ENCODE data around the gene KRTAP17-1. TPM values are rescaled to one million over a fixed set of nuclear protein-coding genes. Genes with fewer than 3 reads are reported as not detected.
A peak's percentile ranks its signal among the peaks of the same experiment; 100 is the strongest.

The KRTAP17-1 gene
- total RNA-seq, 1 donor from 2014 or later = not detected

- H3K27ac Mint-ChIP-seq (ENCODE audit: unreplicated experiment) = no peak overlapping the region
- no peaks in the 10 kb centered on the region for H3K27me3 Mint-ChIP-seq (ENCODE audit: low read depth)
- H3K9me3 Mint-ChIP-seq = no peaks in the 10 kb centered on the region
- no peak for DNase-seq (ENCODE audit: low read depth, low spot score)
- no peak for TF ChIP-seq CTCF (conservative IDR thresholded peaks at IDR 0.05)
- H3K36me3 Mint-ChIP-seq (ENCODE audit: low read depth) = no peaks in the 10 kb centered on the region
- no peak overlapping the region for H3K4me3 Mint-ChIP-seq
- H3K4me1 Mint-ChIP-seq = no peaks in the 10 kb centered on the region
Measured at GRCh38 chr17:41334385-41335305, 19.1 kb upstream of the KRTAP17-1 start.

- no peak for DNase-seq (ENCODE audit: low read depth, low spot score)
- Mint-ChIP-seq H3K9me3 (no peaks in the 10 kb centered on the region), H3K27me3 (ENCODE audit: low read depth) (no peaks in the 10 kb centered on the region), H3K27ac (ENCODE audit: unreplicated experiment) (no peak overlapping the region), H3K4me1 (no peaks in the 10 kb centered on the region), H3K4me3 (no peak overlapping the region), H3K36me3 (ENCODE audit: low read depth) (no peaks in the 10 kb centered on the region)
- no peak for TF ChIP-seq CTCF (conservative IDR thresholded peaks at IDR 0.05)
Measured at GRCh38 chr17:41333836-41334235, 18.3 kb upstream of the KRTAP17-1 start.

- Mint-ChIP-seq H3K4me1 (no peaks in the 10 kb centered on the region), H3K27me3 (ENCODE audit: low read depth) (no peaks in the 10 kb centered on the region), H3K9me3 (no peaks in the 10 kb centered on the region), H3K4me3 (no peak overlapping the region), H3K27ac (ENCODE audit: unreplicated experiment) (no peak overlapping the region), H3K36me3 (ENCODE audit: low read depth) (no peaks in the 10 kb centered on the region)
- no peak for TF ChIP-seq CTCF (conservative IDR thresholded peaks at IDR 0.05)
- DNase-seq (ENCODE audit: low read depth, low spot score) = no peak
Measured at GRCh38 chr17:41333098-41333497, 17.6 kb upstream of the KRTAP17-1 start.

GRCh38 chr17:41332239-41332638, 16.7 kb upstream of the KRTAP17-1 start:
- no peaks in the 10 kb centered on the region for H3K27me3 Mint-ChIP-seq (ENCODE audit: low read depth)
- DNase-seq (ENCODE audit: low read depth, low spot score) = no peak
- no peaks in the 10 kb centered on the region for H3K36me3 Mint-ChIP-seq (ENCODE audit: low read depth)
- H3K9me3 Mint-ChIP-seq = no peaks in the 10 kb centered on the region
- no peaks in the 10 kb centered on the region for H3K4me1 Mint-ChIP-seq
- no peak overlapping the region for H3K4me3 Mint-ChIP-seq
- peak overlapping the region; percentile 67 for H3K27ac Mint-ChIP-seq (ENCODE audit: unreplicated experiment)
- TF ChIP-seq CTCF (conservative IDR thresholded peaks at IDR 0.05) = no peak

GRCh38 chr17:41331606-41332005, 16.1 kb upstream of the KRTAP17-1 start:
- H3K4me3 Mint-ChIP-seq = no peak overlapping the region
- no peaks in the 10 kb centered on the region for H3K9me3 Mint-ChIP-seq
- H3K27ac Mint-ChIP-seq (ENCODE audit: unreplicated experiment) = no peak overlapping the region
- H3K4me1 Mint-ChIP-seq = no peaks in the 10 kb centered on the region
- no peaks in the 10 kb centered on the region for H3K36me3 Mint-ChIP-seq (ENCODE audit: low read depth)
- DNase-seq (ENCODE audit: low read depth, low spot score) = no peak
- H3K27me3 Mint-ChIP-seq (ENCODE audit: low read depth) = no peaks in the 10 kb centered on the region
- TF ChIP-seq CTCF (conservative IDR thresholded peaks at IDR 0.05) = no peak

Measured in neural crest cell (in vitro differentiated cells).